Neural cell (in vitro differentiated cells): ENCODE data around the gene STAT5B. TPM values are rescaled to one million over a fixed set of nuclear protein-coding genes. Genes with fewer than 3 reads are reported as not detected.
A peak's percentile ranks its signal among the peaks of the same experiment; 100 is the strongest.

Experiments used
- H2AFZ ChIP-seq: fragments of 200-600, 300-800 bp; sonication (generic), shearing (Covaris generic); 2 replicates; pipeline ENCODE4 v1.6.0; 2014; ENCODE audit warnings: low read depth, mild to moderate bottlenecking, antibody characterized with exemption, low read length, moderate library complexity
- H3F3A ChIP-seq: fragments of 200-600 bp; shearing (Covaris generic); 2 replicates; pipeline ENCODE4 v1.6.1; 2016; ENCODE audit warnings: mild to moderate bottlenecking, moderate library complexity, mixed read lengths, antibody characterized with exemption, low read length; ENCODE audit not compliant: insufficient read depth, poor library complexity, severe bottlenecking
- H3K27ac ChIP-seq: fragments of 200-600, 300-800 bp; sonication (generic), shearing (Covaris generic); 2 replicates; pipeline ENCODE4 v1.5.1; 2014; ENCODE audit warnings: mild to moderate bottlenecking, low read length, moderate library complexity
- H3K27me3 ChIP-seq: fragments of 300-800, 200-600 bp; sonication (generic), shearing (Covaris generic); 2 replicates; pipeline ENCODE4 v1.6.0; 2014; ENCODE audit warnings: mild to moderate bottlenecking, low read depth, low read length, moderate library complexity; ENCODE audit not compliant: insufficient read depth
- H3K36me3 ChIP-seq: fragments of 300-800, 200-600 bp; sonication (generic), shearing (Covaris generic); 2 replicates; pipeline ENCODE4 v1.5.1; 2014; ENCODE audit warnings: mild to moderate bottlenecking, antibody characterized with exemption, low read length, moderate library complexity; ENCODE audit not compliant: insufficient read depth
- H3K4me2 ChIP-seq: fragments of 300-800, 200-600 bp; sonication (generic), shearing (Covaris generic); 2 replicates; pipeline ENCODE4 v1.6.0; 2014; ENCODE audit warnings: mild to moderate bottlenecking, low read length
- H3K4me3 ChIP-seq: fragments of 300-800, 200-600 bp; sonication (generic), shearing (Covaris generic); 2 replicates; pipeline ENCODE4 v1.5.1; 2014; ENCODE audit warnings: mild to moderate bottlenecking, low read length, moderate library complexity
- H3K79me2 ChIP-seq: fragments of 200-600 bp; shearing (Covaris generic); replicated peaks from 2 replicates; pipeline ENCODE4 v1.6.0; 2014; ENCODE audit warnings: mild to moderate bottlenecking, low read length, moderate library complexity; ENCODE audit not compliant: insufficient read depth
- H3K9ac ChIP-seq: fragments of 300-800, 200-600 bp; sonication (generic), shearing (Covaris generic); 2 replicates; pipeline ENCODE4 v1.6.1; 2016; ENCODE audit warnings: mild to moderate bottlenecking, low read length, mixed read lengths
- H3K9me2 ChIP-seq: fragments of 200-600 bp; shearing (Covaris generic); 2 replicates; pipeline ENCODE4 v1.6.1; 2016; ENCODE audit warnings: mild to moderate bottlenecking, low read length, mixed read lengths; ENCODE audit not compliant: insufficient read depth
- H3K9me3 ChIP-seq: fragments of 200-600, 300-800 bp; sonication (generic), shearing (Covaris generic); 2 replicates; pipeline ENCODE4 v1.6.1; 2016; ENCODE audit warnings: mild to moderate bottlenecking, mixed run types, low read length, moderate library complexity, mixed read lengths
- H4K20me1 ChIP-seq: fragments of 200-600 bp; shearing (Covaris generic); 2 replicates; pipeline ENCODE4 v1.6.1; 2016; ENCODE audit warnings: mild to moderate bottlenecking, mixed run types; ENCODE audit not compliant: insufficient read depth
- CTCF ChIP-seq: fragments of 450-650 bp; IDR thresholded peaks from 2 replicates; pipeline ENCODE4 v1.5.1; 2014; ENCODE audit warnings: antibody characterized with exemption, mild to moderate bottlenecking, moderate library complexity; ENCODE audit not compliant: poor library complexity, severe bottlenecking
- EP300 ChIP-seq: fragments of 450-650 bp; conservative IDR thresholded peaks from 2 replicates; pipeline ENCODE4 v1.6.1; 2014; ENCODE audit warnings: antibody characterized with exemption, mild to moderate bottlenecking, moderate library complexity; ENCODE audit not compliant: poor library complexity, severe bottlenecking
- EZH2 ChIP-seq: fragments of 200-600, 300-800 bp; shearing (Covaris generic), sonication (generic); IDR thresholded peaks from 2 replicates; pipeline ENCODE4 v1.6.1; 2014; ENCODE audit warnings: antibody characterized with exemption, low read length, borderline replicate concordance, mild to moderate bottlenecking; ENCODE audit not compliant: insufficient read depth, poor library complexity, severe bottlenecking
- MXI1 ChIP-seq: fragments of 450-650 bp; conservative IDR thresholded peaks from 2 replicates; pipeline ENCODE4 v1.6.1; 2014; ENCODE audit warnings: antibody characterized with exemption, mild to moderate bottlenecking; ENCODE audit not compliant: poor library complexity, severe bottlenecking
- POLR2AphosphoS5 ChIP-seq: IDR thresholded peaks from 2 replicates; pipeline ENCODE4 v1.6.1; 2012
- RAD21 ChIP-seq: fragments of 450-650 bp; conservative IDR thresholded peaks from 2 replicates; pipeline ENCODE4 v1.6.1; 2014; ENCODE audit warnings: antibody characterized with exemption, mild to moderate bottlenecking, moderate library complexity
- REST ChIP-seq: IDR thresholded peaks from 2 replicates; pipeline ENCODE4 v1.6.1; 2012; ENCODE audit warnings: borderline replicate concordance
- SMC3 ChIP-seq: fragments of 450-650 bp; conservative IDR thresholded peaks from 2 replicates; pipeline ENCODE4 v1.6.1; 2014; ENCODE audit warnings: antibody characterized with exemption, mild to moderate bottlenecking, moderate library complexity; ENCODE audit not compliant: poor library complexity
- TAF1 ChIP-seq: IDR thresholded peaks from 2 replicates; pipeline ENCODE4 v1.6.1; 2012; ENCODE audit warnings: low read depth
- polyA plus RNA-seq: library from polyadenylated mRNA; depleted of rRNA; stranded (reverse); fragments of >200 nt; gene quantifications from 2 replicates; pipeline ENCODE4 v1.2.3, GENCODE V29; 2014

STAT5B gene
- polyA plus RNA-seq, 1 donor from 2014 or later, result 47.4 TPM

GRCh38 chr17:42180922-42181850 lies 95.0 kb downstream of the STAT5B start, which contains the start of gene KCNH4:
TSS of gene KCNH4 (minus strand) at chr17:42181142. CDS start at chr17:42180945, 197 bp downstream.
- Histone ChIP-seq H3K36me3 (no peaks in the 10 kb centered on the region), H3F3A (no peaks in the 10 kb centered on the region), H3K27me3 (peaks cover 57% of the 10 kb centered on the region), H3K9me3 (no peaks in the 10 kb centered on the region), H4K20me1 (no peaks in the 10 kb centered on the region), H3K79me2 (no peaks in the 10 kb centered on the region), H3K4me2 (peak within 1 kb of the TSS; percentile 68), H3K27ac (no peak within 1 kb of the TSS), H3K9ac (peak within 1 kb of the TSS; percentile 54), H3K4me3 (peak within 1 kb of the TSS; percentile 75), H3K9me2 (no peaks in the 10 kb centered on the region), H2AFZ (peak within 1 kb of the TSS; percentile 14)
- no peak for TF ChIP-seq TAF1
- no peak for TF ChIP-seq REST
- TF ChIP-seq SMC3, result peak; percentile 61
- TF ChIP-seq CTCF, result peak; percentile 79
- TF ChIP-seq MXI1, result peak; percentile 74
- no peak for TF ChIP-seq EP300
- no peak for TF ChIP-seq EZH2
- no peak for TF ChIP-seq POLR2AphosphoS5
- TF ChIP-seq RAD21, result peak; percentile 65

- Histone ChIP-seq H3K9me3 (no peaks in the 10 kb centered on the region), H2AFZ (peak overlapping the region; percentile 14), H3K9ac (peak overlapping the region; percentile 54), H3K9me2 (no peaks in the 10 kb centered on the region), H3F3A (no peaks in the 10 kb centered on the region), H3K36me3 (no peaks in the 10 kb centered on the region), H4K20me1 (no peaks in the 10 kb centered on the region), H3K27me3 (peaks cover 57% of the 10 kb centered on the region), H3K4me2 (no peak overlapping the region), H3K79me2 (no peaks in the 10 kb centered on the region), H3K27ac (no peak overlapping the region), H3K4me3 (peak overlapping the region; percentile 75)
- TF ChIP-seq EZH2, result no peak
- TF ChIP-seq EP300, result no peak
- TF ChIP-seq SMC3, result no peak
- TF ChIP-seq POLR2AphosphoS5, result no peak
- TF ChIP-seq RAD21, result no peak
- no peak for TF ChIP-seq TAF1
- TF ChIP-seq REST, result no peak
- TF ChIP-seq CTCF, result no peak
- TF ChIP-seq MXI1, result no peak
These were observed 95.7 kb downstream of the STAT5B start for GRCh38 chr17:42180411-42180921.
